ENCODE measurements around the gene FAM20C. TPM values are rescaled to one million over a fixed set of nuclear protein-coding genes. Genes with fewer than 3 reads are reported as not detected.
"Not testable (repeated sequence)": the region's sequence is repeated elsewhere in the genome, so short reads cannot be mapped to it uniquely, and the experiment has no call there.

Gene FAM20C
- total RNA-seq, 1 experiment from 2014 or later, result 300 TPM

DNA sequence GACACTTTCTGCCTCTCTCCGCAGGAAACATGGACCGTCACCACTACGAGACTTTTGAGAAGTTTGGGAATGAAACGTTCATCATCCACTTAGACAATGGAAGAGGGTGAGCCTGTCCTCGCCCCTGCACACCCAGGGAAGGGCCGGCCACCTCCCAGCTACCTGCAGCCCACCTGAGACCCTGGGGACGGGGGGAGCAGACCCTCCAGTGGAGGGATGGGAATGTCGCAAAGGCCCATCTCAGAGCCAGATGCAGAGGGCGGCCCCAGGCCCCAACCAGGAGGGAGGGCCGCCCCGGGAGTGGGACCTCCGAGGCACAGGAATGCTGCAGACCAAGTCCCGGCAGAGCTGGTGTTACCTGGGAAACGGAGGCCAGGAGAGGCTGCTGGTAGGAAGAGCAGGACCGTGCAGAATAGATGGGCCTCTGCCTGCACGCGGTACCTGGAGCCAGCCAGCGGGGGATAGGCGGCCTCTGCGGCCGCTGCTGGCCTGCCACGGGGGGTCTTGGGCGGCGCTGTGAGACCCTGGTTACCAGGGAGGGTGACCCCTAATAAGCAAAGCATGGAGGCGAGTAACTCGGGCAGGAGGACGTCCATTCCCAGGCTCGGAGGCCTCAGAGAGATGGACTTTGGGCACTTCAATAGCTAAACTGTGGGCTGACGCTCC, 64.7 kb downstream of the FAM20C start:
- no peak for DNase-seq (ENCODE audit: low read depth)

- DNase-seq (ENCODE audit: low read depth), result no peak
Measured at GRCh38 chr7:257647-257992, 65.2 kb downstream of the FAM20C start.

GRCh38 chr7:258476-259190, 66.3 kb downstream of the FAM20C start:
- DNase-seq (ENCODE audit: low read depth), result no peak

- no peak for DNase-seq (ENCODE audit: low read depth)
Measured at GRCh38 chr7:259191-259505, 66.8 kb downstream of the FAM20C start.

GRCh38 chr7:259751-260405, 67.5 kb downstream of the FAM20C start:
- DNase-seq (ENCODE audit: low read depth), result no peak

GRCh38 chr7:260441-261281, 68.3 kb downstream of the FAM20C start:
- no peak for DNase-seq (ENCODE audit: low read depth)

DNA sequence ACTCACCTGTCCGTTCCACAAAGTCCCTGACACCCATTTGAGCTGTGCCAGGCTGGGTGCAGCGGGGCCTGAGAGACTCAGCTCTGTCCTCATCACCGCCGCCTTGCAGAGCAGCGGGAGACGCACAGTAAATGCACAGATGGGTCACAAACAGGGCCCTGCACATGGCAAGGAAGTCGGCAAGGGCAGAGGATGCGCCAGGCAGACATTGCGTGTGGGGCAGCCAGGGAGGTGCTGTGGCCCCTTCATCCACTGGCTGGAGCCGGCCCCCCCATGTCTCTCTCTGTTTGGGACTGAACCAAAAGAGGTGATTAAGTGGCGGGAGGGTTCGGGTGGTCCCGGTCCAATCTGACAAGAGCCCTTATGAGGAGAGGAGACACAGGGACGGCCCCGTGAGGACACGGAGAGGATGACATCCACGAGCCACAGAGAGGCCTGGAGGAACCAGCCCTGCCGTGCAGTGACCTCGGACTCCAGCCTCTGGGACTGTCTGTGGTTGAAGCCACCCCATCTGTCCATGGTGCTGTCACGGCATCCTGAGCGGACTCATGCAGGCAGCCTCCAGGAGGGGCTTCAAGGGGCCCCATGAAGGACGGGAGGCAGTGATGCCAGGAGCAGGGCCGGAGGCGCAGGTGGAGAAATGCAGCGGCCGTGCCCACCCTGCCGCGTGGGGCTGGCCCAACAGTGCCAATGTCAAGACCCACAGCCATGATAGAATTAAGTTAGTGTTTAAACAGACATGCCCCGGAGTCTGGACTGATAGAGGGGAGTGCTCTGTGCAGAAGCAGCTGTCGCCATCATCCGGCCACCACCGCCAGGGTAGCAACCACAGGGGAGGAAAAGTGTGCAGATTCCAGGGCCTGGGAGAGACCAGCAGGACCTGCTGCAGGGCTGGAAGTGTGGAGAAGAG, 69.2 kb downstream of the FAM20C start:
- peak; percentile 29 for DNase-seq (ENCODE audit: low read depth)

DNA sequence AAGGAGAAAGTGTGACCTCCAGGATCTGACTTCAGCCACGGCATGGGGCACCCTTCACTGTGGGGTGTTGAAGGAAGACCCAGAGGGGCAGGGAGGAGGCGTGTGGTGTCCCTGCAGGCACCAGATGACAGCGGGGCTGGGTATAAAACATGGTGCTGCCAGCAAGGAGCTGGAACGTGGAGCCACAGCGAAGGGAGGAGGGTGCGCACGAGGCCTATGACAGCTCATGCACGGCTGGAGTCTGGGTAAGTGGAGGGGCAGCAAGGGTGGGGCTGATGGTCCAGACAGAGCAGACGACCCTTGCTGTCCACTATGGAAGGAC, 69.8 kb downstream of the FAM20C start:
- DNase-seq (ENCODE audit: low read depth), result no peak

DNA sequence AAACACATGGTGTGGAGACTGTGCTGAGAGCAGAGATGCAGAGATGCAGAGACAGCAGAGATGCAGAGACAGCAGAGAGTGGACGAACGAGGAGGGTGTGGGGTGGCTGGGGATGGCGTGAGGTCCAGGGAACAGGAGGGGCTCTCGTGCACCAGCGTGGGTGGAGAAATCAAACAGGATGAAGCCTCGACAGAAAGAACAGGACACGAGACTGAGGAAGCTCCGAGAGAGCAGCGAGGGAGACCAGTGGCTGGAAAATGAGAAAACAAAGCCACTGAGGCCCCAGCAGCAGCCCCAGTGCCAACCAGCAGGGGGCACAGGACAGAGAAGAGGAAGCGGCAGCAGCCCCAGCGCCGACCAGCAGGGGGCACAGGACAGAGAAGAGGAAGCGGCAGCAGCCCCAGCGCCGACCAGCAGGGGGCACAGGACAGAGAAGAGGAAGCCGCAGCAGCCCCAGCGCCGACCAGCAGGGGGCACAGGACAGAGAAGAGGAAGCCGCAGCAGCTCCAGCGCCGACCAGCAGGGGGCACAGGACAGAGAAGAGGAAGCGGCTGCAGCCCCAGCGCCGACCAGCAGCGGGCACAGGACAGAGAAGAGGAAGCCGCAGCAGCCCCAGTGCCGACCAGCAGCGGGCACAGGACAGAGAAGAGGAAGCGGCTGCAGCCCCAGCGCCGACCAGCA, 70.4 kb downstream of the FAM20C start:
- not testable (repeated sequence) for DNase-seq (ENCODE audit: low read depth)

DNA sequence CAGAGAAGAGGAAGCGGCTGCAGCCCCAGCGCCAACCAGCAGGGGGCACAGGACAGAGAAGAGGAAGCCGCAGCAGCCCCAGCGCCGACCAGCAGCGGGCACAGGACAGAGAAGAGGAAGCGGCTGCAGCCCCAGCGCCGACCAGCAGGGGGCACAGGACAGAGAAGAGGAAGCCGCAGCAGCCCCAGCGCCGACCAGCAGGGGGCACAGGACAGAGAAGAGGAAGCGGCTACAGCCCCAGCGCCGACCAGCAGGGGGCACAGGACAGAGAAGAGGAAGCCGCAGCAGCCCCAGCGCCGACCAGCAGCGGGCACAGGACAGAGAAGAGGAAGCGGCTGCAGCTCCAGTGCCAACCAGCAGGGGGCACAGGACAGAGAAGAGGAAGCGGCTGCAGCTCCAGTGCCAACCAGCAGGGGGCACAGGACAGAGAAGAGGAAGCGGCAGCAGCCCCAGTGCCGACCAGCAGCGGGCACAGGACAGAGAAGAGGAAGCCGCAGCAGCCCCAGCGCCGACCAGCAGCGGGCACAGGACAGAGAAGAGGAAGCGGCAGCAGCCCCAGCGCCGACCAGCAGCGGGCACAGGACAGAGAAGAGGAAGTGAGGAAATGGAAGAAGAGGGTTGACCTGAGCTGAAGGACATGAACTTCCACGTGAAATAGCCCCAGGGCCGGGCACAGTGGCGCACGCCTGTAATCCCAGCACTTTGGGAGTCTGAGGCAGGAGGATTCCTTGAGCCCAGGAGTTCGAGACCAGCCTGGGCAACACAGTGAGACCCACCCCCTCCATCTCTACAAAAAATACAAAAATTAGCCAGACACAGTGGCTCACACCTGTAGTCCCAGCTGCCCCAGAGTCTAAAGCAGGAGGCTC, 71.3 kb downstream of the FAM20C start:
- DNase-seq (ENCODE audit: low read depth), result not testable (repeated sequence)

GRCh38 chr7:264541-265191, 72.3 kb downstream of the FAM20C start:
- peak; percentile 37 for DNase-seq (ENCODE audit: low read depth)

DNA sequence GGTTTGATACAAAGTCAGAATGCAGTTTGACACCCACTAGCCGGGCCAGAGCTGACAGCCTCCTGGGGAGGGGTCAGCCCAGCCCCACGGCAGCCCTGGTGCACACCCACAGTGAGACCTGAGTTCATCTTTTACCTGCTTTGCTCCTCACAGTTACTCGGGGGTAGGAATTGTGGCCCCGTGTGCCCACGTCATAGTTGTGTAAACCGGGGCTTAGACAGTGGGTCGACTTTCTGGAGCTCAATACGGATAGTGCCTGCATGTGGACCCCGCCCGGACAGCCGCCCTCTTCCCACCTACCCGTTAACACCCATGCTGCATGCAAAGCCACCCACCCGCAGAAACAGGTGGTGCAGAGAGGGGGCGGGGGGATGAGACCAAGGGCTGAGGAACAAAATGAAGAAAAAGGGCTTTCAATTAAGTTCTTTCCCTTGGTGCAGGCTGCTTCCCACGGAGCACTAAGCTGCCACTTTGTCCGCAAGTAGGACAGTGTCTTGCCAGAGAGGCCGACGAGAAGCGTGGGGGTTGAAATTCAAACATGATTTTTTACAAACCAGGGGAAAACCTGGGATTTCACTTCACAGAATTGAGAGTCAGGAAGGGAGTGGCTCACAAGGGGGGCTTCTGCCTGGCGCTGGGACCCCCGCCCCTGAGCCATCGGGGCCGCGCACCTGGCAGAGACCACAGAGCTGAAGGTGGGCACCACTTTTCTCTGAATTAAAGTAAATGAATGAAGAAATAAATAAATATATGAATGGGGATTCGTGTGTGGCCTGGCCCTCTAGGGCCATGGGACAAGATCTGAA, 73.0 kb downstream of the FAM20C start:
- peak; percentile 38 for DNase-seq (ENCODE audit: low read depth)

- no peak for DNase-seq (ENCODE audit: low read depth)
Measured at GRCh38 chr7:265998-266850, 73.9 kb downstream of the FAM20C start.

- peak; percentile 28 for DNase-seq (ENCODE audit: low read depth)
Measured at GRCh38 chr7:266851-267840, 74.8 kb downstream of the FAM20C start.

DNA sequence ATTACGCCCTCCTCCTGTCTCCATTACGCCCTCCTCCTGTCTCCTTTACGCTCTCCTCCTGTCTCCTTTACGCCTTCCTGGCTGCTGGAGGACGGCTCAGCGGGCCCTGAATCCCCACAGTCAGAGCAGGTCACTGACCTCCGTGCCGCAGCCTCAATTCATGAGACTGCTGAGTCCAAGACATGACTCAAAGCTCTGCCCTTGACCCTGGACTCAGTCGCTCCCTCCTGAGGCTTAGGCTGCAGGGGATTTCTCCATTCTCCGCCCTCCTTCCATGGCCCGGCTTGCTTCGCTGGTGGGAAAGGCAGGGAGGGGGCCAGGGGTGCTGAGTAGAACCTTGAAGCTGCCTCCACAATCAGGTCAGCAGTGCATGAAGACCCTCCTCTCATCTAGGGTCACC, 76.6 kb downstream of the FAM20C start:
- no peak for DNase-seq (ENCODE audit: low read depth)

- DNase-seq (ENCODE audit: low read depth), result no peak
Measured at GRCh38 chr7:269721-270120, 77.3 kb downstream of the FAM20C start.
